Hepatocyte (in vitro differentiated cells): ENCODE data around the gene BOLA1. TPM values are rescaled to one million over a fixed set of nuclear protein-coding genes. Genes with fewer than 3 reads are reported as not detected.
"Not testable (repeated sequence)": the region's sequence is repeated elsewhere in the genome, so short reads cannot be mapped to it uniquely, and the experiment has no call there.

Experiments used
- DNase-seq: peaks from one replicate; pipeline ENCODE4 v3.0.0-alpha.2; 2016; ENCODE audit warnings: low spot score
- H2AFZ ChIP-seq: fragments of 200-600 bp; sonication (generic); 2 replicates; pipeline ENCODE4 v1.6.0; 2016; ENCODE audit warnings: antibody characterized with exemption, mild to moderate bottlenecking
- H3K27ac ChIP-seq: fragments of 200-600 bp; sonication (generic); 2 replicates; pipeline ENCODE4 v1.5.1; 2016; ENCODE audit warnings: mild to moderate bottlenecking
- H3K27me3 ChIP-seq: fragments of 200-600 bp; sonication (generic); 2 replicates; pipeline ENCODE4 v1.6.1; 2016
- H3K36me3 ChIP-seq: fragments of 200-600 bp; sonication (generic); replicated peaks from 2 replicates; pipeline ENCODE4 v1.5.1; 2016; ENCODE audit warnings: low read depth; ENCODE audit not compliant: insufficient read depth
- H3K4me1 ChIP-seq: fragments of 200-600 bp; sonication (generic); 2 replicates; pipeline ENCODE4 v1.5.1; 2016; ENCODE audit warnings: mild to moderate bottlenecking, moderate library complexity; ENCODE audit not compliant: insufficient read depth
- H3K4me2 ChIP-seq: fragments of 200-600 bp; sonication (generic); 2 replicates; pipeline ENCODE4 v1.6.0; 2016
- H3K4me3 ChIP-seq: fragments of 200-600 bp; sonication (generic); 2 replicates; pipeline ENCODE4 v1.5.1; 2016; ENCODE audit warnings: mild to moderate bottlenecking
- H3K79me2 ChIP-seq: fragments of 200-600 bp; sonication (generic); 2 replicates; pipeline ENCODE4 v1.6.0; 2017; ENCODE audit warnings: mild to moderate bottlenecking
- H3K9me2 ChIP-seq: fragments of 200-600 bp; sonication (generic); replicated peaks from 2 replicates; pipeline ENCODE4 v1.6.0; 2017; ENCODE audit warnings: mild to moderate bottlenecking; ENCODE audit not compliant: insufficient read depth
- H3K9me3 ChIP-seq: fragments of 200-600 bp; sonication (generic); 2 replicates; pipeline ENCODE4 v1.5.1; 2016; ENCODE audit warnings: low read depth, mild to moderate bottlenecking
- H4K20me1 ChIP-seq: fragments of 200-600 bp; sonication (generic); 2 replicates; pipeline ENCODE4 v1.6.0; 2016; ENCODE audit warnings: mild to moderate bottlenecking; ENCODE audit not compliant: insufficient read depth, poor library complexity, severe bottlenecking
- EZH2 ChIP-seq: fragments of 200-600 bp; sonication (generic); IDR thresholded peaks from 2 replicates; pipeline ENCODE4 v1.6.1; 2016; ENCODE audit warnings: antibody characterized with exemption, mild to moderate bottlenecking, borderline replicate concordance
- EZH2phosphoT487 ChIP-seq: fragments of 200-600 bp; sonication (generic); IDR thresholded peaks from one replicate; pipeline ENCODE4 v1.6.1; 2018; ENCODE audit warnings: antibody characterized with exemption, mild to moderate bottlenecking, low read depth, moderate library complexity; ENCODE audit not compliant: unreplicated experiment, severe bottlenecking
- WGBS: methylation state at CpG from one replicate; pipeline ENCODE4 v1.1.6; 2016; ENCODE audit warnings: low lambda C conversion rate; ENCODE audit errors: missing lambda C conversion rate; 5-methylcytosine and 5-hydroxymethylcytosine counted together
- polyA plus RNA-seq: library from polyadenylated mRNA; unstranded; fragments of >200 nt; fragmentation: Nextera tagmentation; extraction: Ambion mirVana; gene quantifications from 2 replicates; pipeline ENCODE4 v1.2.1, GENCODE V29; 2016
- total RNA-seq: library from RNA; depleted of rRNA; stranded (reverse); fragments of >200 nt; gene quantifications from 2 replicates; pipeline ENCODE4 v1.2.3, GENCODE V29; 2014
- TF ChIP-seq, protein P1 (sequence below): fragments of 200-600 bp; sonication (generic); IDR thresholded peaks from 2 replicates; pipeline ENCODE4 v1.5.1; 2016; ENCODE audit warnings: antibody characterized with exemption, mild to moderate bottlenecking; ENCODE audit not compliant: poor library complexity

BOLA1 gene
- total and polyA plus RNA-seq, 2 experiments from 2014 or later, result 16.1 to 19.0 TPM

DNA sequence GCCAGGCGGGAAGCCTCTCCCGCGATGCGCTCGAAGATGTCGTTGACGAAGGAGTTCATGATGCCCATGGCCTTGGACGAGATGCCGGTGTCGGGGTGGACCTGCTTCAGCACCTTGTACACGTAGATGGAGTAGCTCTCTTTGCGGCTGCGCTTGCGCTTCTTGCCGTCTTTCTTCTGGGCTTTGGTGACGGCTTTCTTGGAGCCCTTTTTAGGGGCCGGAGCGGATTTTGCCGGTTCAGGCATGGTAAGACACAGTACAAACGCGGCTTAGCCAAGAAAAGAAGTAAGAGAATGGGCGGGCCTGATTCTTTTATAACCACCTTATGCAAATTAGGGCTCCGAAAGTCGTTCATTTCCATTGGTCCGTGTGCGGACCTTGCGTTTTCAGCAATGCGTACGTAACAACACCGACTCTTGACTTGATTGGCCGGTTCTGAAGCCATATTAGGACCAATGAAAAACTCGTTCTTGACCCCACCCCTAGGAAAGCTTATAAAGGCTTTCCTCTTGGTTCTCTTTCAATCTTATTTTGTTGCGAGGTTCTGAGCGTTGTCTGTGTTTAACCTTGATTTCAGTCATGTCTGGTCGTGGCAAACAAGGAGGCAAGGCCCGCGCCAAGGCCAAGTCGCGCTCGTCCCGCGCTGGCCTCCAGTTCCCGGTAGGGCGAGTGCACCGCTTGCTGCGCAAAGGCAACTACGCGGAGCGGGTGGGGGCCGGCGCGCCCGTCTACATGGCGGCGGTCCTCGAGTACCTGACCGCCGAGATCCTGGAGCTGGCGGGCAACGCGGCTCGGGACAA is 12.8 kb upstream of the BOLA1 start:
- peak overlapping the region; percentile 88 for H3K4me2 ChIP-seq
- H3K36me3 ChIP-seq, result no peaks in the 10 kb centered on the region
- peaks cover 39% of the 10 kb centered on the region for H3K79me2 ChIP-seq
- peak overlapping the region; percentile 83 for H3K4me3 ChIP-seq
- H3K27ac ChIP-seq, result peak overlapping the region; percentile 99
- no peaks in the 10 kb centered on the region for H3K9me2 ChIP-seq
- peak; percentile 97 for DNase-seq
- no peaks in the 10 kb centered on the region for H3K9me3 ChIP-seq
- peaks cover 14% of the 10 kb centered on the region for H3K4me1 ChIP-seq
- H4K20me1 ChIP-seq, result peaks cover 40% of the 10 kb centered on the region
- H2AFZ ChIP-seq, result no peak overlapping the region
- TF ChIP-seq, protein P1, sequence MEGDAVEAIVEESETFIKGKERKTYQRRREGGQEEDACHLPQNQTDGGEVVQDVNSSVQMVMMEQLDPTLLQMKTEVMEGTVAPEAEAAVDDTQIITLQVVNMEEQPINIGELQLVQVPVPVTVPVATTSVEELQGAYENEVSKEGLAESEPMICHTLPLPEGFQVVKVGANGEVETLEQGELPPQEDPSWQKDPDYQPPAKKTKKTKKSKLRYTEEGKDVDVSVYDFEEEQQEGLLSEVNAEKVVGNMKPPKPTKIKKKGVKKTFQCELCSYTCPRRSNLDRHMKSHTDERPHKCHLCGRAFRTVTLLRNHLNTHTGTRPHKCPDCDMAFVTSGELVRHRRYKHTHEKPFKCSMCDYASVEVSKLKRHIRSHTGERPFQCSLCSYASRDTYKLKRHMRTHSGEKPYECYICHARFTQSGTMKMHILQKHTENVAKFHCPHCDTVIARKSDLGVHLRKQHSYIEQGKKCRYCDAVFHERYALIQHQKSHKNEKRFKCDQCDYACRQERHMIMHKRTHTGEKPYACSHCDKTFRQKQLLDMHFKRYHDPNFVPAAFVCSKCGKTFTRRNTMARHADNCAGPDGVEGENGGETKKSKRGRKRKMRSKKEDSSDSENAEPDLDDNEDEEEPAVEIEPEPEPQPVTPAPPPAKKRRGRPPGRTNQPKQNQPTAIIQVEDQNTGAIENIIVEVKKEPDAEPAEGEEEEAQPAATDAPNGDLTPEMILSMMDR, result no peak
- TF ChIP-seq EZH2 (no peak), EZH2phosphoT487 (no peak)
- WGBS, result under 1% methylated on average over 62 of the region's 62 CpGs
- no peaks in the 10 kb centered on the region for H3K27me3 ChIP-seq

- H3K36me3 ChIP-seq, H3K9me3 ChIP-seq, H3K27me3 ChIP-seq, H3K9me2 ChIP-seq, H2AFZ ChIP-seq, DNase-seq: not testable (repeated sequence)
- peaks cover 14% of the 10 kb centered on the region for H3K4me1 ChIP-seq
- peak overlapping the region; percentile 86 for H3K4me2 ChIP-seq
- H4K20me1 ChIP-seq, result peaks cover 35% of the 10 kb centered on the region
- H3K79me2 ChIP-seq, result peaks cover 34% of the 10 kb centered on the region
- H3K27ac ChIP-seq, result peak overlapping the region; percentile 98
- WGBS, result 1% methylated on average over 13 of the region's 13 CpGs
- H3K4me3 ChIP-seq, result peak overlapping the region; percentile 47
These were observed 12.2 kb upstream of the BOLA1 start for GRCh38 chr1:149887196-149887455.

DNA sequence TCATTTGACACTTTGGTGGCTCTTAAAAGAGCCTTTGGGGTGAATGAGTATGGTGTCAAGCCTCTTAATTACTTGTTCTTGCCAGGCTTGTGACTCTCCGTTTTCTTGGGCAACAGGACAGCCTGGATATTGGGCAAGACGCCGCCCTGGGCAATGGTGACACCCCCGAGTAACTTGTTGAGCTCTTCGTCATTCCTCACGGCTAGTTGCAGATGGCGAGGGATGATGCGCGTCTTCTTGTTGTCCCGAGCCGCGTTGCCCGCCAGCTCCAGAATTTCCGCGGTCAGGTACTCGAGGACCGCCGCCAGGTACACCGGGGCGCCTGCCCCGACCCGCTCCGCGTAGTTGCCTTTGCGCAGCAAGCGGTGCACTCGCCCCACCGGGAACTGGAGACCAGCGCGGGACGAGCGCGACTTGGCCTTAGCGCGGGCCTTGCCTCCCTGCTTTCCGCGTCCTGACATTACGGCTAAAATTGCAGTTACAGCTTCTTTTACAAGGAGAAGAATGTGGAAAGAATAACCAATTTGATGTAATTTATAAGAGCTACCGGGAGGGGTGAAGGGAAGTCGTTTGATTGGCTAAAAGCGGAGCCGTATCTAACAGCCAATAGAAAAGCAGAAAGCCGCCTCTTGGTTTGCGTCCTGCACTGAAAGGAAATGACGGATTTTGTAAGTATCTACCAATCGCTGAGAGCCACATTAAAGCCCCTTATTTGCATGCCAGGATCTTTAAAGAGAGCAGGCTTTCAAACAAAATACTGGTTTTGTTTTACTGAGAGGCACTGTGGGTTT is 11.7 kb upstream of the BOLA1 start:
- Histone ChIP-seq H4K20me1 (peaks cover 30% of the 10 kb centered on the region), H3K9me3 (no peaks in the 10 kb centered on the region), H3K36me3 (no peaks in the 10 kb centered on the region), H3K9me2 (no peaks in the 10 kb centered on the region), H2AFZ (no peak overlapping the region), H3K4me3 (peak overlapping the region; percentile 47), H3K27me3 (no peaks in the 10 kb centered on the region), H3K79me2 (peaks cover 29% of the 10 kb centered on the region), H3K4me2 (peak overlapping the region; percentile 86), H3K4me1 (peaks cover 14% of the 10 kb centered on the region), H3K27ac (peak overlapping the region; percentile 98)
- TF ChIP-seq, protein P1, result no peak
- no peak for TF ChIP-seq EZH2phosphoT487
- no peak for TF ChIP-seq EZH2
- WGBS, result 1% methylated on average over 46 of the region's 46 CpGs
- peak; percentile 95 for DNase-seq
